SKM-1 (cell line): ENCODE measurements around the gene CDH4.

ENCODE experiments used
- DNase-seq: peaks from one replicate; lab custom pipeline; 2025; ENCODE audit not compliant: unreplicated experiment; lab: John Stamatoyannopoulos, UW

CDH4 gene

DNA sequence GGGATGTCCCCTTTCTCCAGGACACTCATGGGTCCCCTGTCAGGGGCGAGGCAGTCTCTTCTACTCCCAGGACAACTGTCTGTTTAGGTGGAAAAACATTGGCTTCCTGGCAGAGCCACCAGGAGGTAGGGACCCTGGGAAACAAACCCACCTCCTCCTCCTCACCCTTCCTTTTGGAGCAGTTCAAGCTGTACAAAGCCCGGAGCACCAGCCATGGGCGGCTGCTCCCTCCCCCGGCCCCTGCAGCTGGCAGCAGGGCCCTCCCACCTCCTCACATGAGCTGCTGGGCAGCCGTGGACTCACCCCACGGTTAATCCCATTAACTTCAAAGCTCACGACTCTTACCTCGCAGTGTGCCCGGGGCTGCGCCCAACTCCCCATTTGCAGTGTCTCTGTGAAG lies 48.6 kb downstream of the CDH4 start:
- DNase-seq: no peak

GRCh38 chr20:61301711-61302525 lies 49.9 kb downstream of the CDH4 start:
- no peak for DNase-seq

- DNase-seq: no peak
Observed at GRCh38 chr20:61303217-61303616, 51.2 kb downstream of the CDH4 start.

GRCh38 chr20:61303675-61304074 lies 51.6 kb downstream of the CDH4 start:
- no peak for DNase-seq

- no peak for DNase-seq
Observed at GRCh38 chr20:61304750-61305149, 52.7 kb downstream of the CDH4 start.

- no peak for DNase-seq
Observed at GRCh38 chr20:61306937-61307475, 54.9 kb downstream of the CDH4 start.

DNA sequence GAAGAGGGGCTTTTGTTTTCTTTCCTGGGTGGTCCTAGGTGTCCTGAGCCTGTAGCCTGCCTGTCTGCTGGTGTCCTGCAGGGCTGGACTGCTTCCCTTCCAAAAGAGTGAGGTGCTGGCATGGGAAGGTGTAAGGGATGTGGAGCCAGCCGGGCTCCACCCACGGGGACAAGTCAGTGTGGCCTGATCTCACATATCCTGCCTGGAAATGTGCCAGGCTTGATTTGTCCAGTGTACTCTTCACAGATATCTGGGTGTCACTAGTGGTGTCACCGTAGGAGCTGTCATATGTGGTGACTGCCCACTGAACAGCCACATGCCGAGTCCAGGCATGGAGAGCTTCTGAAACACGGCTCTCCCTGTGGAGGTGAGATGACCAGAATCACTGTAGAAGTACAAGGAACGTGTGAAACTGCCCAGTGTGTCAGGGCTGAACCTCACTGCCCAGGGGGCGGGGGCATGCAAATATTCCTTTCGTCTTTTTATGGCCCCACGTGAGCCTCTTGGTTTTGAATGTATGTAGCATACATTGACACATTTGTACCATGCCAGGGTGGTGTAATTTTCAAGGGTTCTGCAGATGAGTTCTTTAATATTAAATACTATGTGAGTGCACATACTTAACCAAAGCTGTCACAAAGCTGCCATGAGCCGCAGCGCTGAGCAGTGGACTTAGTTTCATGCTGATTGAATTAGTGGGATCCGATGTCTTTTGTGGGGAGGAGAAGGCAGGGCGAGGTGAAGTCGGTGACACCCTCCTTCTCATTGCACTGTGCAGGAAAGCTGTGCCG lies 55.8 kb downstream of the CDH4 start:
- no peak for DNase-seq

DNA sequence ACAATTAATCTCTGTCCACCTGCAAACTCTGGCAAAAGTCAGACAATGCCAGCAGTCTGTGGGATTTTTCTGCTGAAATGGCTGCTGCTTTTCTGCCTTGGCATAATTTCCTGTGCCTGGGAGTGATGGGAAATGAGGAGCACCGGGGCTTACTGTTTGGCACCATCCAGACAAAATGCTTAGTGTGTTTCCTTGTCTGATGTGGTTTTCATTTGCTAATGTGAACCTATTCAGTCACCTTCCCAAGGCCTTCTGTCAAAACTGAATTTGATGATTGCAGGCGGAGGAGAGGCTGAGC lies 56.4 kb downstream of the CDH4 start:
- no peak for DNase-seq

DNA sequence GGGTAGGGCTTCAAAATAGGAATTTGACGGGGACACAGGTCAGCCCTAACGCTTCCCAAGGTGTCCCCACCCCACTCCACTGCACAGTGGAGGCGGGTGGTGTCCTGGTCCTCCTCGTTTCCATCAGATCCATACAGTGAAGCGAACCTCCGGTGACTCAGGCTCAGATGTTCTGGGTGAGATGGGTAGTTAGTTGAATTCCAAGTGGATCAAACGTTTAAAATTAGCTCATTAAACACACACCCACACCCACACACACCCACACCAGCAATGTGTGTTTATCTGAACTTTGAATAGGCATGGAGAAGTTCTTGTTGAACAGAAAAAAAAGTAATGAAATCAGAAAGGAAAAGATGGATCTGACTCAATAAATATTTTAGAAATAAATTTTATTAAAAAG lies 58.9 kb downstream of the CDH4 start:
- DNase-seq: no peak

- DNase-seq: no peak
Observed at GRCh38 chr20:61311656-61312387, 59.8 kb downstream of the CDH4 start.

DNA sequence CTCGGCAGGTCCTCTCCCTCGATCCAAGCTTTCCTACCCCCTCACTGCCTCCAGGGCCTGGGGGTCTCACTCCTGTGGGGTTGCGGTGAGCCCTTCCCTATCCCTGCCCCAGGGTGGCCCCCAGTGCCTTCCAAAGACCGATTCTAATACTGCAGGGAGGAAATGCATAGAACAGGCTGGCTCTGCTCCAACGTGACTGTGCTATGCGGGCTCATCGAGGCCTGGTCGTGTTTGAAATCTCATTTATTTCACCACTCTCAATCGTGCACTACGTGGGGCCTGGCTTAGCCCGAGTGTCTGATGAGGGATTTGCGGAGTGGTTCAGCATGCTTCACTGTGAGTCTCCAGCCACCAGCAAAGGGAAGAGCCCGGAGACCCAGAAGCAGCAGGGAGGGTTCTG lies 60.9 kb downstream of the CDH4 start:
- DNase-seq: no peak

- no peak for DNase-seq
Observed at GRCh38 chr20:61313396-61313795, 61.3 kb downstream of the CDH4 start.

DNA sequence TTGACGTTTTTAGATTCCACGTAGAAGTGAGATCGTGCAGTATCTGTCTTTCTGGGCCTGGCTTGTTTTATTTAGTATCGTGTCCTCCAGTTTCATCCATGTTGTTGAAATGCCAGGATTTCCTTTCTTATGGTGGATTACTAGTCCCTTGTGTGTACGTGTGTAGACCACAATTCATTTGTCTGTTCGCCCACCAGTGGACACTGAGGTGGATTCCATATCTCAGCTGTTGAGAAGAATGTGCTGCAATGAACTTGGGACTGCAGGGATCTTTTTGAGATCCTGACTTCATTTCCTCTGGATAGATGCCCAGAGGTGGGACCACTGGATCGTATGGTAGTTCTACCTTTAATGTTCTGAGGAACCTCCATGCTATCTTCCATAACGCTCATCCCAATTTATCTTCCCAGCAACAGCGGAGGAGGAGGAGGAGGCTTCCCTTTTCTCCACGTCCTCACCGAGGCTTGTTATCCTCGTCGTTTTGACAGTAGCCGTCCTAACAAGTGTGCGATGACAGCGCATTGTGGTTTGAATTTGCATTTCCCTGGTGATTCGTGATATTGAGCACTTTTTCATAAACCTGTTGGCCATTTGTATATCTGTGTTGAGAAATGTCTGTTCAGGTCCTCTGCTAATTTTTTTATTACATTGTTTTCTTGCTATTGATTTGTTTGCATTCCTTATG lies 62.4 kb downstream of the CDH4 start:
- no peak for DNase-seq

GRCh38 chr20:61315319-61315718 lies 63.3 kb downstream of the CDH4 start:
- no peak for DNase-seq

GRCh38 chr20:61316346-61316745 lies 64.3 kb downstream of the CDH4 start:
- DNase-seq: no peak

DNA sequence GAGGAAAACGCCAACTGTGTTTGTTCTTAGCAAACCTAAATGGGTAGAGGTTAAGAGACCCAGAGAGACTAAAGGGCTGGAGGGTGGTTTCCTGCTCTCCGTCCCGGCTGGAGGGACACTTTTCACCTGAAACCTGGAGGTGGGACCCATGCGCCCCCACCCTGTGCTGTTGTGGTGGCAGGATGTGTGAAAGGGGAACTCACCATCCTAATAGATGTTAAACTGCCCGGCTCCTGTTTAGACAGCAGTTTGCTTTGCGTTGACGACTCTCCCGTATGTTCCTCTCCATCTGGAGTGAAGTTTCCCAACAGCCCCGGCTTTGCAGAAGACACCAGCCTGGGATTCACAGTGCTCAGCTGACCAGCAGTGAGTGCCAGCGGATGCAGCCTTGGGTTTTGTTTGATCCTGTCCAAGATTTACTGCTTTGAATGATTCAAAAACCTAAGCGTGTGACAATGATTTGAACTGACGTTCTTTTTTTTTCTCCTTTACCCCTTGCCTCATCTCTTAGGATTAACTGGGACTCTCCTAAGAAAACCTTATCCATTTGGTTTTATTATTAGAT lies 66.0 kb downstream of the CDH4 start:
- DNase-seq: no peak

GRCh38 chr20:61320691-61321425 lies 68.8 kb downstream of the CDH4 start:
- DNase-seq: no peak

DNA sequence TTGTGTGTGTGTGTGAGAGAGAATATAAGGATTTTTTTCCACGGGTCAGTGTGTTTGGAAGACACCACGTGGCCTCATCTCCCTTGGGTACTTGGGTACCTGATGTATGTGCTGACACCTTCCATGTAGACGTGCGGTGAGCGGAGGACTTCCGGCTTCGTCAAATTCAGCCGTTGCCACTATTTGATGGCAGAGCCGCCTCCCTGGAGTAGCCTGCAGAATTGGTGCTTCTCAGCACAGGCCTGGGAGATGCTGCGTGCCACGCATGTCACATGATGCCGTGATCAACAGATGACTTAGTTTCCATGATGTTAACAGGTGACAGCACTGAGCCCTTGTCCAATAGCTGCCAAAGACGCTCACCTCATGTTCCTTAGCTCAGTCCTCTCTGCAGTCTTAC lies 69.4 kb downstream of the CDH4 start:
- DNase-seq: no peak

- DNase-seq: no peak
Observed at GRCh38 chr20:61322151-61322865, 70.2 kb downstream of the CDH4 start.
